ENCODE data around the gene KLK2.

- no peak for TF ChIP-seq CTCF (IDR thresholded peaks at IDR 0.05; ENCODE audit: low read depth, low read length)
- TF ChIP-seq POLR2A (IDR thresholded peaks at IDR 0.05; ENCODE audit: extremely low read depth, insufficient read length): no peak
- TF ChIP-seq MAX (IDR thresholded peaks at IDR 0.05; ENCODE audit: low read depth, low read length): no peak
- TF ChIP-seq MYC (IDR thresholded peaks at IDR 0.05; ENCODE audit: low read depth, low read length): no peak
These were observed 17.4 kb downstream of the KLK2 start for GRCh38 chr19:50890422-50891252.

Measured in NB4 (cell line).